ENCODE data around the gene APEX1.

The APEX1 gene

GRCh38 chr14:20417250-20418186 is 37.5 kb upstream of the APEX1 start:
- TF ChIP-seq, protein P1, sequence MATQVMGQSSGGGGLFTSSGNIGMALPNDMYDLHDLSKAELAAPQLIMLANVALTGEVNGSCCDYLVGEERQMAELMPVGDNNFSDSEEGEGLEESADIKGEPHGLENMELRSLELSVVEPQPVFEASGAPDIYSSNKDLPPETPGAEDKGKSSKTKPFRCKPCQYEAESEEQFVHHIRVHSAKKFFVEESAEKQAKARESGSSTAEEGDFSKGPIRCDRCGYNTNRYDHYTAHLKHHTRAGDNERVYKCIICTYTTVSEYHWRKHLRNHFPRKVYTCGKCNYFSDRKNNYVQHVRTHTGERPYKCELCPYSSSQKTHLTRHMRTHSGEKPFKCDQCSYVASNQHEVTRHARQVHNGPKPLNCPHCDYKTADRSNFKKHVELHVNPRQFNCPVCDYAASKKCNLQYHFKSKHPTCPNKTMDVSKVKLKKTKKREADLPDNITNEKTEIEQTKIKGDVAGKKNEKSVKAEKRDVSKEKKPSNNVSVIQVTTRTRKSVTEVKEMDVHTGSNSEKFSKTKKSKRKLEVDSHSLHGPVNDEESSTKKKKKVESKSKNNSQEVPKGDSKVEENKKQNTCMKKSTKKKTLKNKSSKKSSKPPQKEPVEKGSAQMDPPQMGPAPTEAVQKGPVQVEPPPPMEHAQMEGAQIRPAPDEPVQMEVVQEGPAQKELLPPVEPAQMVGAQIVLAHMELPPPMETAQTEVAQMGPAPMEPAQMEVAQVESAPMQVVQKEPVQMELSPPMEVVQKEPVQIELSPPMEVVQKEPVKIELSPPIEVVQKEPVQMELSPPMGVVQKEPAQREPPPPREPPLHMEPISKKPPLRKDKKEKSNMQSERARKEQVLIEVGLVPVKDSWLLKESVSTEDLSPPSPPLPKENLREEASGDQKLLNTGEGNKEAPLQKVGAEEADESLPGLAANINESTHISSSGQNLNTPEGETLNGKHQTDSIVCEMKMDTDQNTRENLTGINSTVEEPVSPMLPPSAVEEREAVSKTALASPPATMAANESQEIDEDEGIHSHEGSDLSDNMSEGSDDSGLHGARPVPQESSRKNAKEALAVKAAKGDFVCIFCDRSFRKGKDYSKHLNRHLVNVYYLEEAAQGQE (IDR thresholded peaks at IDR 0.05; ENCODE audit: insufficient replicate concordance, low read depth) = no peak
- TF ChIP-seq SPI1 (IDR thresholded peaks at IDR 0.05; ENCODE audit: borderline replicate concordance, low read depth) (no peak), CTCF (IDR thresholded peaks at IDR 0.05; ENCODE audit: insufficient read depth, low read length) (no peak), POLR2AphosphoS5 (IDR thresholded peaks at IDR 0.05; ENCODE audit: low read depth) (no peak), GABPA (IDR thresholded peaks at IDR 0.05; ENCODE audit: low read depth) (no peak)
- Histone ChIP-seq H3K27ac (replicated peaks) (no peak overlapping the region), H3K4me3 (replicated peaks; ENCODE audit: insufficient read depth, low read length) (no peak overlapping the region), H3K27me3 (ENCODE audit: insufficient read depth, poor library complexity, severe bottlenecking) (no peaks in the 10 kb centered on the region)
- DNase-seq (ENCODE audit: low read depth in 1 of 2, low spot score in 1 of 2) = no peak

- no peak overlapping the region for H3K4me3 ChIP-seq (replicated peaks; ENCODE audit: insufficient read depth, low read length)
- no peaks in the 10 kb centered on the region for H3K27me3 ChIP-seq (ENCODE audit: insufficient read depth, poor library complexity, severe bottlenecking)
- DNase-seq (ENCODE audit: low read depth in 1 of 2, low spot score in 1 of 2) = no peak
- TF ChIP-seq SPI1 (IDR thresholded peaks at IDR 0.05; ENCODE audit: borderline replicate concordance, low read depth) (no peak), GABPA (IDR thresholded peaks at IDR 0.05; ENCODE audit: low read depth) (no peak), CTCF (IDR thresholded peaks at IDR 0.05; ENCODE audit: insufficient read depth, low read length) (no peak), POLR2AphosphoS5 (IDR thresholded peaks at IDR 0.05; ENCODE audit: low read depth) (no peak)
- TF ChIP-seq, protein P1 (IDR thresholded peaks at IDR 0.05; ENCODE audit: insufficient replicate concordance, low read depth) = no peak
- no peak overlapping the region for H3K27ac ChIP-seq (replicated peaks)
Observed at GRCh38 chr14:20418501-20418909, 36.5 kb upstream of the APEX1 start.

- no peak for TF ChIP-seq GABPA (IDR thresholded peaks at IDR 0.05; ENCODE audit: low read depth)
- TF ChIP-seq SPI1 (IDR thresholded peaks at IDR 0.05; ENCODE audit: borderline replicate concordance, low read depth) = no peak
- no peak for TF ChIP-seq POLR2AphosphoS5 (IDR thresholded peaks at IDR 0.05; ENCODE audit: low read depth)
- TF ChIP-seq, protein P1 (IDR thresholded peaks at IDR 0.05; ENCODE audit: insufficient replicate concordance, low read depth) = no peak
- no peak for TF ChIP-seq CTCF (IDR thresholded peaks at IDR 0.05; ENCODE audit: insufficient read depth, low read length)
- Histone ChIP-seq H3K27me3 (ENCODE audit: insufficient read depth, poor library complexity, severe bottlenecking) (no peaks in the 10 kb centered on the region), H3K27ac (replicated peaks) (no peak overlapping the region), H3K4me3 (replicated peaks; ENCODE audit: insufficient read depth, low read length) (no peak overlapping the region)
- DNase-seq (ENCODE audit: low read depth in 1 of 2, low spot score in 1 of 2) = no peak
Observed at GRCh38 chr14:20419419-20419818, 35.6 kb upstream of the APEX1 start.

Measured in HL-60 (cell line).